Iris pigment epithelial cell (primary cell): ENCODE data around the gene OTULIN.

Source experiments
- DNase-seq: peaks from one replicate; pipeline ENCODE4 v3.0.0-alpha.2; 2011; ENCODE audit warnings: low read depth

OTULIN gene

GRCh38 chr5:14668181-14668591, 3.7 kb downstream of the OTULIN start:
- no peak for DNase-seq

GRCh38 chr5:14669415-14669814, 4.9 kb downstream of the OTULIN start:
- DNase-seq, result no peak

- DNase-seq, result no peak
Measured at GRCh38 chr5:14669975-14670374, 5.5 kb downstream of the OTULIN start.

GRCh38 chr5:14671414-14671813, 6.9 kb downstream of the OTULIN start:
- DNase-seq, result peak; percentile 65

- no peak for DNase-seq
Measured at GRCh38 chr5:14672082-14672481, 7.6 kb downstream of the OTULIN start.

GRCh38 chr5:14672484-14673394, 8.2 kb downstream of the OTULIN start:
- no peak for DNase-seq

GRCh38 chr5:14673443-14673842, 8.9 kb downstream of the OTULIN start:
- no peak for DNase-seq

GRCh38 chr5:14674983-14675854, 10.7 kb downstream of the OTULIN start:
- DNase-seq, result no peak

GRCh38 chr5:14675865-14676300, 11.4 kb downstream of the OTULIN start:
- no peak for DNase-seq

GRCh38 chr5:14676320-14676719, 11.8 kb downstream of the OTULIN start:
- DNase-seq, result peak; percentile 78

- DNase-seq, result no peak
Measured at GRCh38 chr5:14678773-14679334, 14.3 kb downstream of the OTULIN start.

- no peak for DNase-seq
Measured at GRCh38 chr5:14679595-14679994, 15.1 kb downstream of the OTULIN start.

GRCh38 chr5:14681236-14681752, 16.8 kb downstream of the OTULIN start:
- DNase-seq, result no peak

- DNase-seq, result no peak
Measured at GRCh38 chr5:14683906-14684455, 19.5 kb downstream of the OTULIN start.

- DNase-seq, result no peak
Measured at GRCh38 chr5:14684757-14685156, 20.2 kb downstream of the OTULIN start.

GRCh38 chr5:14685757-14686156, 21.2 kb downstream of the OTULIN start:
- peak; percentile 67 for DNase-seq

- no peak for DNase-seq
Measured at GRCh38 chr5:14686517-14686916, 22.0 kb downstream of the OTULIN start.

GRCh38 chr5:14687023-14687665, 22.6 kb downstream of the OTULIN start:
- no peak for DNase-seq

GRCh38 chr5:14693070-14693469, 28.6 kb downstream of the OTULIN start:
- no peak for DNase-seq

- DNase-seq, result no peak
Measured at GRCh38 chr5:14695152-14695551, 30.6 kb downstream of the OTULIN start.

- DNase-seq, result peak; percentile 41
Measured at GRCh38 chr5:14696057-14696456, 31.5 kb downstream of the OTULIN start.
